ENCODE data around the gene MEIS1.
"Not testable (repeated sequence)": the region's sequence is repeated elsewhere in the genome, so short reads cannot be mapped to it uniquely, and the experiment has no call there.

Gene MEIS1

GRCh38 chr2:66434679-66435548 lies at the start of gene MEIS1:
Gene MEIS1, plus strand, starts transcription at chr2:66435125. Its CDS starts 732 bp downstream, at chr2:66435857.
- Mint-ChIP-seq H3K27me3 (peaks cover 97% of the 10 kb centered on the region), H3K36me3 (ENCODE audit: low read depth) (no peaks in the 10 kb centered on the region), H3K4me1 (ENCODE audit: low read depth) (peaks cover 40% of the 10 kb centered on the region), H3K4me3 (peak within 1 kb of the TSS; percentile 71), H3K27ac (peak within 1 kb of the TSS; percentile 4), H3K9me3 (no peaks in the 10 kb centered on the region)
- DNase-seq, result no peak

DNA sequence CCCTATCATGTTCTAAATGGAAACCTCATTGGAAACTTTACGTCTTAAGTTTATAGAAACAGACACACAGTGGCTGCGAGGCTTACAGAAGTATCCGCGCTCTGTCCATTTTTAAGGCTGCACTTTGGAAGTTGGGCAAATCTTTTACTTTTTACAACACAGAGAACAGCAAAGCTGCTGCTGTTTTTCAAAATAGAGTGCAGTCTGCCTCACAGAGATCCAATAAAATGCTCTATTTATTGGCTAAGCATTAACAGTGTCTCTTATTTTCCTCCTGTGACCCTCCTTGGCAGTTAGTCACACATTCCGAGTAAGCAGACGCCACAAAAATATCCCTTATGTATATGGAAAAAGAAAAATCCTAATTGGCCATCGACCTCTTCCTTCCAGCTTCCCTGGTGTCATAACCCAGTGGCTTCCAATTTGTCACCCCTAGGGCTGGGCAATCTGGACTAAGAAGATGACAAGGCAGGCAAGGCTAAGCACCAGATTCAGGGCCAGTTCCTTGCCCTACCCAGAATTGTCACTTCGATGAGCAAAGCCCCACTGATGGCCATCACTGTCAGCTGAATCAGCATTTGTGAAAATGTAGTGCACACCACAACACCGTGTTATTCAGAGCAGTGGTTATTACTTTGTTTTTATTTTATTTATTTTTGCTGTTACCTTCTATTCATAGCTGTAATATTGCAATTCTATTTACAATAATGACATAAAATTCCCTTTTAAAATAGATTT lies 47.7 kb upstream of the MEIS1 start:
- H3K9me3 Mint-ChIP-seq, result no peaks in the 10 kb centered on the region
- DNase-seq, result no peak

DNA sequence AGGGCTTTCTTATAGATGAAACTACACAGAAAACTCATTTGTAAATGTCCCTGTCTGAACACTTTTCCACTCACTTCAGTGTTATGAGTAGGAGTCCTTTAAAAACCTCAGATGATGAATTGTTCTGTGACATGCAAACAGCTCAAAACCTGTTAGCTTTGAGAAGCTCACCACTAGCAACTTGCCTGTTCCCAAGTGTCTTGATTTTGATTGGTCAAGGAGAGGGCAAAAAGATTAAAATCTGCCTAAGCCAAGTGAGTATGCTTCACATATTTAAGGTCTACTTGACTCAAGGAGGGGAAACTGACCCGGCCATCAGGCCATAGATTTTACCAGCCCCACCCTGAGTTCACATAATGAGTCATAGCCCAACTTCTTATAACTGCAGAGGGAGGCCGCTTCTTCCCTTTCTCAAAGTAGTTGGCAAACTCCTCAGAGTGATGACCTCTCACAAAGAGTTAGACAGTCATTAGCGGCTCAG lies 45.2 kb upstream of the MEIS1 start:
- H3K4me3 Mint-ChIP-seq, result no peak overlapping the region
- H3K4me1 Mint-ChIP-seq (ENCODE audit: low read depth), result no peaks in the 10 kb centered on the region
- H3K36me3 Mint-ChIP-seq (ENCODE audit: low read depth), result no peaks in the 10 kb centered on the region
- H3K27me3 Mint-ChIP-seq, result no peaks in the 10 kb centered on the region
- DNase-seq, result no peak
- H3K9me3 Mint-ChIP-seq, result no peaks in the 10 kb centered on the region
- H3K27ac Mint-ChIP-seq, result no peak overlapping the region

More for the DNA sequence above, 47.7 kb upstream of the MEIS1 start:
- Mint-ChIP-seq H3K4me1 (ENCODE audit: low read depth) (no peaks in the 10 kb centered on the region), H3K27me3 (no peaks in the 10 kb centered on the region), H3K36me3 (ENCODE audit: low read depth) (no peaks in the 10 kb centered on the region), H3K4me3 (no peak overlapping the region), H3K27ac (no peak overlapping the region)

GRCh38 chr2:66390152-66390551 lies 44.8 kb upstream of the MEIS1 start:
- Mint-ChIP-seq H3K4me1 (ENCODE audit: low read depth) (no peaks in the 10 kb centered on the region), H3K36me3 (ENCODE audit: low read depth) (no peaks in the 10 kb centered on the region), H3K27ac (no peak overlapping the region), H3K4me3 (no peak overlapping the region), H3K27me3 (no peaks in the 10 kb centered on the region), H3K9me3 (no peaks in the 10 kb centered on the region)
- DNase-seq, result no peak

- Mint-ChIP-seq H3K4me1 (ENCODE audit: low read depth) (no peaks in the 10 kb centered on the region), H3K4me3 (no peak overlapping the region), H3K27me3 (no peaks in the 10 kb centered on the region), H3K36me3 (ENCODE audit: low read depth) (no peaks in the 10 kb centered on the region), H3K9me3 (no peaks in the 10 kb centered on the region), H3K27ac (no peak overlapping the region)
- DNase-seq, result no peak
Observed at GRCh38 chr2:66390811-66391210, 44.1 kb upstream of the MEIS1 start.

GRCh38 chr2:66391240-66391639 lies 43.7 kb upstream of the MEIS1 start:
- H3K4me3 Mint-ChIP-seq; H3K27ac Mint-ChIP-seq; H3K9me3 Mint-ChIP-seq; H3K27me3 Mint-ChIP-seq; DNase-seq; H3K4me1 Mint-ChIP-seq (ENCODE audit: low read depth); H3K36me3 Mint-ChIP-seq (ENCODE audit: low read depth): not testable (repeated sequence)

GRCh38 chr2:66405473-66405872 lies 29.5 kb upstream of the MEIS1 start:
- no peak for DNase-seq
- Mint-ChIP-seq H3K27ac (no peak overlapping the region), H3K9me3 (peaks cover 13% of the 10 kb centered on the region), H3K36me3 (ENCODE audit: low read depth) (no peaks in the 10 kb centered on the region), H3K4me1 (ENCODE audit: low read depth) (no peaks in the 10 kb centered on the region), H3K27me3 (no peaks in the 10 kb centered on the region), H3K4me3 (no peak overlapping the region)

- H3K36me3 Mint-ChIP-seq (ENCODE audit: low read depth), result no peaks in the 10 kb centered on the region
- H3K4me1 Mint-ChIP-seq (ENCODE audit: low read depth), result no peaks in the 10 kb centered on the region
Observed at GRCh38 chr2:66408905-66409304, 26.0 kb upstream of the MEIS1 start.

GRCh38 chr2:66412874-66413273 lies 22.1 kb upstream of the MEIS1 start:
- no peaks in the 10 kb centered on the region for H3K27me3 Mint-ChIP-seq
- no peaks in the 10 kb centered on the region for H3K4me1 Mint-ChIP-seq (ENCODE audit: low read depth)
- no peak overlapping the region for H3K27ac Mint-ChIP-seq
- no peaks in the 10 kb centered on the region for H3K9me3 Mint-ChIP-seq
- no peak overlapping the region for H3K4me3 Mint-ChIP-seq
- no peak for DNase-seq
- H3K36me3 Mint-ChIP-seq (ENCODE audit: low read depth), result no peaks in the 10 kb centered on the region

More at GRCh38 chr2:66408905-66409304, 26.0 kb upstream of the MEIS1 start:
- Mint-ChIP-seq H3K9me3 (peaks cover 8% of the 10 kb centered on the region), H3K4me3 (no peak overlapping the region), H3K27me3 (no peaks in the 10 kb centered on the region), H3K27ac (no peak overlapping the region)
- no peak for DNase-seq

DNA sequence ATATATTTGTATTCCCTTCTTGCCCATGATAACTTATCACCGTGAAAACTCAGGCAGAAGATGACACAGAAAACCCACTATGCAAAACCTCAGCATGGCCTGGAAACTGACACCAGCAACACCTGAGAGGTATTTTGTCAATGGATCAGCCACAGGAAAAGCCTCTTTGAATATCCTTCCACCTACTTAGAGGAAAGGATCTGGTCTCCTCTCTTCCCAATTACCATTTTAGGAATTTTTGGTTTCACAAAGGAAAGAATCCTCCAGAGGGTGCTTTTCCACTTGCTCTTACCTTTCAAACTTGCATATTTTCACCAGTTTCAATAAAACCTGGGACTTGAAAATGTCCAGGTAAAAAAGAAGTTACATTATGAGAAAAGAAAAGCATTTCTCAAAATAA lies 20.0 kb upstream of the MEIS1 start:
- no peak for DNase-seq
- Mint-ChIP-seq H3K27ac (no peak overlapping the region), H3K4me3 (no peak overlapping the region), H3K4me1 (ENCODE audit: low read depth) (no peaks in the 10 kb centered on the region), H3K9me3 (no peaks in the 10 kb centered on the region), H3K36me3 (ENCODE audit: low read depth) (no peaks in the 10 kb centered on the region), H3K27me3 (no peaks in the 10 kb centered on the region)

DNA sequence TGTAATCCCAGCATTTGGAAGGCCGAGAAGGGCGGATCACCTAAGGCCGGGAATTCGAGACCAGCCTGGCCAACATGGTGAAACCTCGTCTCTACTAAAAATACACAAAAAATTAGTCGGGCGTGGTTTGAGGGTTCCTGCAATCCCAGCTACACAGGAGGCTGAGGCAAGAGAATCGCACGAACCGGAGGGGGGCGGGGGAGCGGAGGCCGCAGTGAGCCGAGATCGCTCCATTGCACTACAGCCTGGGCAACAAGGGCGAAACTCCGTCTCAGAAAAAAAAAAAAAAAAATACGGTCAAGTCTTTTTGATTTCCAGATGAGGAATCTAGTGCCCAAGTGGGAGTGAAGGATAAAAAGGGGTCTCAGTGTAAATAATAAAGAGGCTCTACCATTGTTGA lies 16.5 kb upstream of the MEIS1 start:
- no peak for DNase-seq
- no peak overlapping the region for H3K27ac Mint-ChIP-seq
- H3K27me3 Mint-ChIP-seq, result peaks cover 3% of the 10 kb centered on the region
- no peaks in the 10 kb centered on the region for H3K9me3 Mint-ChIP-seq
- H3K4me1 Mint-ChIP-seq (ENCODE audit: low read depth), result no peaks in the 10 kb centered on the region
- no peak overlapping the region for H3K4me3 Mint-ChIP-seq
- H3K36me3 Mint-ChIP-seq (ENCODE audit: low read depth), result no peaks in the 10 kb centered on the region

DNA sequence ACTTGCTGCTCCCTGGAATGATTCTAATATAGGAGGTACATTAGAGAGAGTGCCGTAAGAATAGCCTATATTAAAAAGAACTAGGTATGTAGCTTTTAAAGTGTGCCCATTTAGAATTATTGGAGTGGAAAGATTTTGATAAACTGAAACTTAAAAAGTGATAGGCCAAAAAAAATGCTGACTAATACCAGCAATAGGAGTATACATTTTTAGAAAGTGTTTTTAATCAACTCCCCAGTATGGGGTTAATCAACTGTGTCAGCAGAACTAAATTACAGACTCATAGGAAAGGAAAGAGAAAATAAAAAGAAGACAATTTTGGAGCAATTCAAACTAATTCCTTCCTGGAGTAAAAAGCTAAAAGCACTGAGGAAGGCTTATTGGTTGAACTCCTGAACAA lies 13.3 kb upstream of the MEIS1 start:
- no peaks in the 10 kb centered on the region for H3K9me3 Mint-ChIP-seq
- H3K4me3 Mint-ChIP-seq, result no peak overlapping the region
- DNase-seq, result no peak
- H3K4me1 Mint-ChIP-seq (ENCODE audit: low read depth), result no peaks in the 10 kb centered on the region
- no peaks in the 10 kb centered on the region for H3K36me3 Mint-ChIP-seq (ENCODE audit: low read depth)
- peaks cover 24% of the 10 kb centered on the region for H3K27me3 Mint-ChIP-seq
- no peak overlapping the region for H3K27ac Mint-ChIP-seq

GRCh38 chr2:66423391-66424124 lies 11.4 kb upstream of the MEIS1 start:
- Mint-ChIP-seq H3K9me3 (no peaks in the 10 kb centered on the region), H3K27me3 (peaks cover 42% of the 10 kb centered on the region), H3K27ac (no peak overlapping the region), H3K4me1 (ENCODE audit: low read depth) (no peaks in the 10 kb centered on the region), H3K4me3 (no peak overlapping the region), H3K36me3 (ENCODE audit: low read depth) (no peaks in the 10 kb centered on the region)
- DNase-seq, result no peak

DNA sequence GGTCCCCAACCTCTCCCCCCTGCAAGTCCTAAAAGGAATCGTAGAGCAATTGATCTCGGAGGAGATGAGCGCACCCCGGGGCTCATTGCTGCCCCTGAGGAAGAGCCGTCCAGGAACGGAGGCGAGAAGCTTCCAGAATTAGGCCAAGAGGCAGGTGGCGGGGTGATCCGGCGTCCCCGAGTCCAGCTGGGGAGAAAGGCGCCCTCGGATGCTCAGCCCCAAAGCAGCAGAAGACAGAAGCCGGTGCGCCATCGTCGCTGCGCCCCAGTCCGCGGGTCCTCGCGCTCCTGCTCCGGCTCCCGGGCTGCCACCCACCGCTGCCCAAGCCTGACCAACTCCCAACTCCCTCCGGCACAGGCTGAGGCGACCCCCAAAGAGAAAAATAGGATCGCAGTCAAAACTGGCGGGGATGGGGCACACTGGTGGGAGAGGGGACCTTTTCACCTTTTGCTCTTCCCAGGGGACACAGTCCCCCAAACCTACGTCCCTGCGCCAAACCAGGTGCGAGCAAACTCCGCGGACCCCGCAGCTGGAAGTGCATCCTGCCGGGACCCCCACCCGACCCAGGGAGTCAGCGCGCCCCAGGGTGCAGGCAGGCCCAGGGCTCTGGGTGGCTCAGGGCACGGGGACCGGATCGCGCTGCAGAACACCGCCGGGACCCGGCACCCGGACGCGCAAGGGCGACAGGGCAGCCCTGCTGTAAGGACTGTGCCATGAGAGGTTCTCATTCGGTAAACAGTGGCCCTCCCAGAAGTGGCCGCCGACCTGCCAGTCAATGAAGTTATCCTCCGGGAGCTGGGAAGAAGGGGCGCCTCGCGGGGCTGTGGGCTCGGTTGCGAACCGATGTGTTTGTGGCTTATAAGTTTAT lies 8.4 kb upstream of the MEIS1 start:
- Mint-ChIP-seq H3K9me3 (no peaks in the 10 kb centered on the region), H3K27ac (no peak overlapping the region), H3K4me1 (ENCODE audit: low read depth) (no peaks in the 10 kb centered on the region), H3K4me3 (no peak overlapping the region), H3K36me3 (ENCODE audit: low read depth) (no peaks in the 10 kb centered on the region), H3K27me3 (peaks cover 63% of the 10 kb centered on the region)
- DNase-seq, result no peak
